H9 (cell line): Measurements from ENCODE around the gene ZIK1. TPM values are rescaled to one million over a fixed set of nuclear protein-coding genes. Genes with fewer than 3 reads are reported as not detected.

Experiments
- DNase-seq: peaks from one replicate; pipeline ENCODE4 v3.0.0-alpha.2; 2017
- H2AFZ ChIP-seq: one replicate; pipeline ENCODE4 v1.6.1; 2013; ENCODE audit warnings: mild to moderate bottlenecking, low read length, control low read depth, moderate library complexity
- H2AK5ac ChIP-seq: 2 replicates; pipeline ENCODE4 v1.6.1; 2013; ENCODE audit warnings: low read length, control low read depth, mixed read lengths; ENCODE audit not compliant: insufficient read length
- H2BK120ac ChIP-seq: one replicate; pipeline ENCODE4 v1.6.1; 2013; ENCODE audit warnings: low read depth, mild to moderate bottlenecking, low read length, control low read depth, inconsistent platforms; ENCODE audit not compliant: poor library complexity, severe bottlenecking
- H2BK12ac ChIP-seq: 2 replicates; pipeline ENCODE4 v1.6.1; 2013; ENCODE audit warnings: low read length, control low read depth, mixed read lengths, low read depth; ENCODE audit not compliant: insufficient read length
- H2BK15ac ChIP-seq: 2 replicates; pipeline ENCODE4 v1.6.1; 2013; ENCODE audit warnings: low read depth, low read length, control low read depth
- H2BK20ac ChIP-seq: one replicate; pipeline ENCODE4 v1.6.1; 2013; ENCODE audit warnings: low read depth, mild to moderate bottlenecking, low read length, control low read depth, inconsistent platforms; ENCODE audit not compliant: poor library complexity, severe bottlenecking
- H2BK5ac ChIP-seq: 2 replicates; pipeline ENCODE4 v1.6.1; 2013; ENCODE audit warnings: low read length, control low read depth, mixed read lengths; ENCODE audit not compliant: insufficient read length
- H3K14ac ChIP-seq: 2 replicates; pipeline ENCODE4 v1.6.1; 2013; ENCODE audit warnings: low read length, control low read depth; ENCODE audit not compliant: insufficient read depth
- H3K18ac ChIP-seq: 2 replicates; pipeline ENCODE4 v1.6.1; 2013; ENCODE audit warnings: low read depth, mild to moderate bottlenecking, mixed read lengths, low read length, control low read depth; ENCODE audit not compliant: insufficient read length
- H3K23ac ChIP-seq: 2 replicates; pipeline ENCODE4 v1.6.1; 2013; ENCODE audit warnings: low read length, control low read depth, mixed read lengths, low read depth; ENCODE audit not compliant: insufficient read length
- H3K23me2 ChIP-seq: 2 replicates; pipeline ENCODE4 v1.6.1; 2013; ENCODE audit warnings: low read depth, mild to moderate bottlenecking, mixed read lengths, low read length, control low read depth; ENCODE audit not compliant: insufficient read length, poor library complexity, severe bottlenecking
- H3K27ac ChIP-seq: 2 replicates; pipeline ENCODE4 v1.5.1; 2013; ENCODE audit warnings: low read length, control low read depth, mixed read lengths, low read depth; ENCODE audit not compliant: insufficient read length
- H3K27me3 ChIP-seq: 2 replicates; pipeline ENCODE4 v1.6.1; 2013; ENCODE audit warnings: low read length, control low read depth, inconsistent platforms; ENCODE audit not compliant: insufficient read depth
- H3K4ac ChIP-seq: 2 replicates; pipeline ENCODE4 v1.6.1; 2013; ENCODE audit warnings: low read depth, mild to moderate bottlenecking, control low read depth, inconsistent platforms, low read length, moderate library complexity
- H3K4me1 ChIP-seq: 2 replicates; pipeline ENCODE4 v1.6.1; 2013; ENCODE audit warnings: low read length, control low read depth, inconsistent platforms; ENCODE audit not compliant: insufficient read depth
- H3K4me2 ChIP-seq: 2 replicates; pipeline ENCODE4 v1.6.1; 2013; ENCODE audit warnings: low read length, control low read depth, mixed read lengths; ENCODE audit not compliant: insufficient read length, insufficient read depth
- H3K56ac ChIP-seq: 2 replicates; pipeline ENCODE4 v1.6.1; 2013; ENCODE audit warnings: low read depth, mild to moderate bottlenecking, mixed read lengths, low read length, control low read depth; ENCODE audit not compliant: insufficient read length
- H3K79me1 ChIP-seq: 2 replicates; pipeline ENCODE4 v1.6.1; 2013; ENCODE audit warnings: low read depth, mild to moderate bottlenecking, moderate library complexity, low read length, control low read depth, inconsistent platforms; ENCODE audit not compliant: insufficient read depth, poor library complexity, severe bottlenecking
- H3K79me2 ChIP-seq: 2 replicates; pipeline ENCODE4 v1.6.1; 2013; ENCODE audit warnings: low read length, control low read depth, inconsistent platforms; ENCODE audit not compliant: insufficient read depth
- H3K9ac ChIP-seq: 2 replicates; pipeline ENCODE4 v1.6.1; 2013; ENCODE audit warnings: low read length, control low read depth, mixed read lengths; ENCODE audit not compliant: insufficient read length; ENCODE audit errors: extremely low read depth
- H3K9me3 ChIP-seq: one replicate; pipeline ENCODE4 v1.6.1; 2013; ENCODE audit warnings: low read depth, low read length, inconsistent platforms; ENCODE audit not compliant: control insufficient read depth
- H3T11ph ChIP-seq: one replicate; pipeline ENCODE4 v1.6.1; 2013; ENCODE audit warnings: mild to moderate bottlenecking, low read length, control low read depth, inconsistent platforms
- H4K20me1 ChIP-seq: one replicate; pipeline ENCODE4 v1.6.1; 2013; ENCODE audit not compliant: control insufficient read depth, insufficient read length, insufficient read depth
- H4K5ac ChIP-seq: 2 replicates; pipeline ENCODE4 v1.6.1; 2013; ENCODE audit warnings: low read depth, mild to moderate bottlenecking, mixed read lengths, low read length, control low read depth; ENCODE audit not compliant: insufficient read length
- H4K8ac ChIP-seq: replicated peaks from 2 replicates; pipeline ENCODE4 v1.6.1; 2013; ENCODE audit warnings: low read length, control low read depth, mixed read lengths, low read depth; ENCODE audit not compliant: insufficient read length
- H4K91ac ChIP-seq: 2 replicates; pipeline ENCODE4 v1.6.1; 2013; ENCODE audit warnings: low read depth, mild to moderate bottlenecking, moderate library complexity, mixed read lengths, low read length, control low read depth; ENCODE audit not compliant: insufficient read length
- H3K27ac Mint-ChIP-seq, 3 experiments: 2 replicates in 2 of 3; 3 replicates in 1 of 3; pipeline ENCODE4 v1.8.0; 2020 to 2021; ENCODE audit warnings: mixed read lengths in 3 of 3, mild to moderate bottlenecking in 1 of 3, moderate library complexity in 1 of 3
- H3K27me3 Mint-ChIP-seq: 2 replicates; pipeline ENCODE4 v1.8.0; 2021; ENCODE audit warnings: low read depth, mild to moderate bottlenecking, moderate library complexity, mixed read lengths
- H3K36me3 Mint-ChIP-seq, 3 experiments: 2 replicates in 2 of 3; 3 replicates in 1 of 3; pipeline ENCODE4 v1.8.0; 2020 to 2021; ENCODE audit warnings: low read depth in 3 of 3, mixed read lengths in 3 of 3; ENCODE audit not compliant: insufficient read depth in 1 of 3
- H3K4me1 Mint-ChIP-seq, 2 experiments: 2 replicates each; pipeline ENCODE4 v1.8.0; 2020; ENCODE audit warnings: mixed read lengths in 2 of 2
- H3K4me3 Mint-ChIP-seq, 2 experiments: 2 replicates in 1 of 2; 3 replicates in 1 of 2; pipeline ENCODE4 v1.8.0; 2020 to 2021; ENCODE audit warnings: mild to moderate bottlenecking in 2 of 2, mixed read lengths in 2 of 2, moderate library complexity in 1 of 2
- H3K9me3 Mint-ChIP-seq, 2 experiments: 2 replicates in 1 of 2; 3 replicates in 1 of 2; pipeline ENCODE4 v1.8.0; 2020; ENCODE audit warnings: mild to moderate bottlenecking in 2 of 2, mixed read lengths in 2 of 2, moderate library complexity in 1 of 2
- WGBS: extraction: QIAGEN DNeasy Blood & Tissue Kit; methylation state at CpG from one replicate; pipeline ENCODE4 v1.1.7; 2013; ENCODE audit warnings: missing lambda C conversion rate, low lambda C conversion rate, mixed read lengths; ENCODE audit not compliant: insufficient read length; ENCODE audit errors: extremely low coverage; 5-methylcytosine and 5-hydroxymethylcytosine counted together
- total RNA-seq: library from RNA; stranded (reverse); gene quantifications from 2 replicates; pipeline ENCODE4 v1.2.1, GENCODE V29; 2021
- TF ChIP-seq, protein P1 (sequence below): fragments of 200-600 bp; sonication (generic); conservative IDR thresholded peaks from 3 replicates; pipeline ENCODE4 v1.8.0; 2021; ENCODE audit warnings: antibody characterized with exemption, mild to moderate bottlenecking

ZIK1 gene
- total RNA-seq, 1 experiment from 2014 or later, result 27.8 TPM

DNA sequence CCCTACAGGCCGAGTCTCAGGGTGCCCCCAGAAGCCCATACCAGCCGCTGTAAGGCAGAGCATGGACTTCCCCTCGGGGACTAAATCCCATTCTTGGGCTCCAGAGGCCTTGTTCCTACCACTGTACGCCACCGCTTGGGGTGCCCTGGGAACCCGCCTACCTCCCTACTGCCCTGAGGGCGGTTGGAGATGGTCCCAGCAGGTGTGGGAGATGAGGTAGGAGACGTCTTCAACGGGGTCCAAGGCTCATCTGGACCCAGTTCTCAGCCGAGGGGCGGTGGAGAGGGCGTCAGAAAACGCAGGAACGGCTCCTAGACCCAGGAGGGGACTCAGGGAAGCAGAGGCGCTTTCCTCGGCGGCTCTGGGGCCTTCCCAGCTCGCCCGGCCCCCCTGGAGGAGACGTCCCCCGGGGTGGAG lies 833 bp upstream of the ZIK1 start:
- Histone ChIP-seq H3K27me3 (no peaks in the 10 kb centered on the region), H2BK12ac (no peak overlapping the region), H3K9me3 (peaks cover 5% of the 10 kb centered on the region), H2BK20ac (no peak overlapping the region), H4K20me1 (no peaks in the 10 kb centered on the region), H3K4ac (no peak overlapping the region), H4K8ac (no peak overlapping the region), H2BK120ac (no peak overlapping the region), H3K18ac (no peak overlapping the region), H3K79me2 (peaks cover 15% of the 10 kb centered on the region), H2AFZ (no peak overlapping the region), H3K27ac (no peak overlapping the region), H3K79me1 (peaks cover 11% of the 10 kb centered on the region), H3K4me2 (peak overlapping the region; percentile 48), H4K91ac (no peak overlapping the region), H3K23me2 (peaks cover 13% of the 10 kb centered on the region), H3K23ac (no peak overlapping the region), H2BK5ac (no peak overlapping the region), H2AK5ac (no peak overlapping the region), H4K5ac (no peak overlapping the region), H3K9ac (no peak overlapping the region), H3T11ph (no peak overlapping the region), H3K14ac (peak overlapping the region; percentile 89; the same call in 1 of the 2 replicates), H3K4me1 (peaks cover 6% of the 10 kb centered on the region), H2BK15ac (no peak overlapping the region), H3K56ac (no peak overlapping the region)
- Mint-ChIP-seq H3K27me3 (peaks cover 27% of the 10 kb centered on the region), H3K36me3 (peaks cover 48 to 56% (median 51%) of the 10 kb centered on the region in 3 experiments), H3K27ac (no peak overlapping the region), H3K4me1 (peaks cover 4 to 15% of the 10 kb centered on the region in 2 experiments; a peak in 3 of 4 replicates), H3K4me3 (peak overlapping the region; percentile 88 to 93; a peak in 3 of 5 replicates), H3K9me3 (peaks cover 69 to 73% of the 10 kb centered on the region in 2 experiments)
- TF ChIP-seq, protein P1, sequence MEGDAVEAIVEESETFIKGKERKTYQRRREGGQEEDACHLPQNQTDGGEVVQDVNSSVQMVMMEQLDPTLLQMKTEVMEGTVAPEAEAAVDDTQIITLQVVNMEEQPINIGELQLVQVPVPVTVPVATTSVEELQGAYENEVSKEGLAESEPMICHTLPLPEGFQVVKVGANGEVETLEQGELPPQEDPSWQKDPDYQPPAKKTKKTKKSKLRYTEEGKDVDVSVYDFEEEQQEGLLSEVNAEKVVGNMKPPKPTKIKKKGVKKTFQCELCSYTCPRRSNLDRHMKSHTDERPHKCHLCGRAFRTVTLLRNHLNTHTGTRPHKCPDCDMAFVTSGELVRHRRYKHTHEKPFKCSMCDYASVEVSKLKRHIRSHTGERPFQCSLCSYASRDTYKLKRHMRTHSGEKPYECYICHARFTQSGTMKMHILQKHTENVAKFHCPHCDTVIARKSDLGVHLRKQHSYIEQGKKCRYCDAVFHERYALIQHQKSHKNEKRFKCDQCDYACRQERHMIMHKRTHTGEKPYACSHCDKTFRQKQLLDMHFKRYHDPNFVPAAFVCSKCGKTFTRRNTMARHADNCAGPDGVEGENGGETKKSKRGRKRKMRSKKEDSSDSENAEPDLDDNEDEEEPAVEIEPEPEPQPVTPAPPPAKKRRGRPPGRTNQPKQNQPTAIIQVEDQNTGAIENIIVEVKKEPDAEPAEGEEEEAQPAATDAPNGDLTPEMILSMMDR, result no peak
- WGBS, result no CpG with 5 or more reads among the region's 21 CpGs
- DNase-seq, result peak; percentile 28
